Epithelial cell of esophagus (primary cell): ENCODE results near the gene CAPSL.

Experiments used
- DNase-seq: peaks from one replicate; pipeline ENCODE4 v3.0.0; 2010; ENCODE audit warnings: low read depth
- H3K4me3 ChIP-seq: 2 replicates; pipeline ENCODE4 v1.5.1; 2011; ENCODE audit warnings: mild to moderate bottlenecking, low read length, control low read depth
- TF ChIP-seq, protein P1 (sequence below): IDR thresholded peaks from 2 replicates; pipeline ENCODE4 v1.5.1; 2011; ENCODE audit warnings: low read depth, mild to moderate bottlenecking, low read length, control low read depth, inconsistent platforms; ENCODE audit not compliant: insufficient read depth; ENCODE audit errors: missing control alignments

CAPSL gene

DNA sequence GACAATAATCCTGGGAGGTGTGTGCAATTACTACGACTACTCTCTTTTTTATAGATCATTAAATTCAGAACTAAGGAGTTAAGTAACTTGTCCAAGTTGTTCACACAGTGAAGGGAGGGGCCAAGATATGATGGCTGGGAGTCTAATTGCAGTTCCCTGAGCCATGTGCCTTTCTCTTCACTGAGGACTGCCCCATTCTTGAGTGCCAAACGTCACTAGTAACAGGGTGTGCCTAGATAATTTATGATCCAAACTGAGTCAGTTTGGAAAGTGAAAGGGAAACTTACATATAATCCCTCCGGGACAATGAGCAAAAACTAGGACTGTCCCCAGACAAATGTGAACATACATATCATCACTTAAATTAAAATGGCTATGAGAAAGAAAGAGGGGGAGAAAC, 61.5 kb downstream of the CAPSL start:
- TF ChIP-seq, protein P1, sequence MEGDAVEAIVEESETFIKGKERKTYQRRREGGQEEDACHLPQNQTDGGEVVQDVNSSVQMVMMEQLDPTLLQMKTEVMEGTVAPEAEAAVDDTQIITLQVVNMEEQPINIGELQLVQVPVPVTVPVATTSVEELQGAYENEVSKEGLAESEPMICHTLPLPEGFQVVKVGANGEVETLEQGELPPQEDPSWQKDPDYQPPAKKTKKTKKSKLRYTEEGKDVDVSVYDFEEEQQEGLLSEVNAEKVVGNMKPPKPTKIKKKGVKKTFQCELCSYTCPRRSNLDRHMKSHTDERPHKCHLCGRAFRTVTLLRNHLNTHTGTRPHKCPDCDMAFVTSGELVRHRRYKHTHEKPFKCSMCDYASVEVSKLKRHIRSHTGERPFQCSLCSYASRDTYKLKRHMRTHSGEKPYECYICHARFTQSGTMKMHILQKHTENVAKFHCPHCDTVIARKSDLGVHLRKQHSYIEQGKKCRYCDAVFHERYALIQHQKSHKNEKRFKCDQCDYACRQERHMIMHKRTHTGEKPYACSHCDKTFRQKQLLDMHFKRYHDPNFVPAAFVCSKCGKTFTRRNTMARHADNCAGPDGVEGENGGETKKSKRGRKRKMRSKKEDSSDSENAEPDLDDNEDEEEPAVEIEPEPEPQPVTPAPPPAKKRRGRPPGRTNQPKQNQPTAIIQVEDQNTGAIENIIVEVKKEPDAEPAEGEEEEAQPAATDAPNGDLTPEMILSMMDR = no peak
- DNase-seq = peak; percentile 60
- H3K4me3 ChIP-seq = no peak overlapping the region

DNA sequence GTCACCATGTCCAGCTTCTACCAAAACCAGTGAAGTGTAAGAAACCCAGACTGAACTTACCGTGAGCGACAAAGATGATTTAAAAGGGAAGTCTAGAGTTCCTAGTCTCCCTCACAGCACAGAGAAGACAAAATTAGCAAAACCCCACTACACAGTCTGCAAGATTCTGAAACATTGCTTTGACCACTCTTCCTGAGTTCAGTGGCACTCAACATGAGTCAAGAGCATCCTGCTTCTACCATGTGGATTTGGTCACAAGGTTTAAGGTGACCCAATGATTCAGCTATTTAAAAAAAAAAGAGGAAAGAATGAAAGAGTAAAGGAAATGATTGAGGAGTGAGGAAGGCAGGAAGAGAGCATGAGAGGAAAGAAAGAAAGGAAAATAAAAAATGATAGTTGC, 62.0 kb downstream of the CAPSL start:
- TF ChIP-seq, protein P1 = no peak
- DNase-seq = no peak
- no peak overlapping the region for H3K4me3 ChIP-seq

DNA sequence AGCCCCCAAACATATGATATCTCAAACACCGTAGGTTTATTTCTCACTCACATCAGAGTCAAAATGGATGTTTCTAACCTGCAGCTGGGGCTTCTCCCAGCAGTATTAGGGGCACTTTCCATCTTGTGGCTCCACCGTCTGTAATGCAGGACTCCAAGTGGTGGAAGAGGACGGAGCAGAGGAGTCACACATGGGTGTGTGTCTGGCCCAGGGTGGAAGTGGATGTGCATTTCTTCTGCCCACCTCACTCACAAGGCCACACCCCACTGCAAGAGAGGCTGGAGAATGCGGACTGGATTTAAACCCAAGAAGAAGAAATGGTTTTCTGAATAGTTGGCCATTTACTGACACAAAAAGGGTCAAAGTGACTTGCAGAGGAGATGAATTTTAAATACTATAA, 67.8 kb downstream of the CAPSL start:
- no peak overlapping the region for H3K4me3 ChIP-seq
- TF ChIP-seq, protein P1 = no peak
- DNase-seq = no peak

DNA sequence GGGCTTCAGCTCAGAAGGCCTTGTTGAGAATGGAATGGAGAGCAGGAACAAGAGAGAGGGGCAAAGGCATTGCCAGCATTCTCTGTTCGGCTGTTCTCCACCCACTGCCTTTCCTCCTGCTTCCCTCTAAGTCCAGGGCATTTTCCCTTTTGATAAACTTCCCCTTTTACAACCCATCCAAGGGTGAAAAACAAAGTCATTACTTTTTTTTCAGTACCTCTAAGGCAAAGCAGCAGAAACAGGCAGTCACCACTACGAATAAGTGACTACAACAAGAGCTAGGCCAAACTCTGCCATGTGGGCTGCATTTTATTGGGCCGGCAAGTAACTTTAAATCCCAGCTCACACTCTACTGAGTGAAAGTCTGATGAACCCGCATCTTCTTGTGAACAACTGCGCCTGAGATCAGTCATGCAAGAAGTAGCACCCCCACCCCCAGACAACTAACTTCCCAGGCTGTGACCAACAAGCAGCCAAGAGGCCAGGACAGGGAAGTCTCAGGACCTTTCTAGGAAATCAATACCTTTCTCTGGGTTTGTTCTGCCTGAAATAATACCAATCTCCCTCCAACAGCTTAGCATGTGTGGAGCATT, 68.6 kb downstream of the CAPSL start:
- TF ChIP-seq, protein P1 = no peak
- H3K4me3 ChIP-seq = no peak overlapping the region
- no peak for DNase-seq

DNA sequence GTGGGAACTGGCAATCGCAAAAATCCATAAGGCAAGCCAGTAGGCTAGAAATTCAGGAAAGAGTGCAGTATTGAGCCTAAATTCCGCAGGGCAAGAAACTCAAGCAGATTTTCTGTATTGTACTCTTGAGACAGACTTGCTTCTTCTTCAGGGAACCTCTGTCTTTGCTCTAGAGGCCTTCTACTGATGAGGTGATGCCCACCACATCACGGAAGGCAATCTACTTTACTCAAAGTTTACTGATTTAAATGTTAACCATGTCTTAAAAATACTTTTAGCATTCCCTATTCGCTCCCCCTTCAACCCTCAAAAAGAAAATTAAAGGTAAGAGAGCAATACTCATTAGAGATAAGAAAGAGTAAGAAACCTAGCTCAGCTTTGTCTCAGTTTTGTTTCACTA, 70.4 kb downstream of the CAPSL start:
- no peak for DNase-seq
- no peak overlapping the region for H3K4me3 ChIP-seq
- TF ChIP-seq, protein P1 = no peak

DNA sequence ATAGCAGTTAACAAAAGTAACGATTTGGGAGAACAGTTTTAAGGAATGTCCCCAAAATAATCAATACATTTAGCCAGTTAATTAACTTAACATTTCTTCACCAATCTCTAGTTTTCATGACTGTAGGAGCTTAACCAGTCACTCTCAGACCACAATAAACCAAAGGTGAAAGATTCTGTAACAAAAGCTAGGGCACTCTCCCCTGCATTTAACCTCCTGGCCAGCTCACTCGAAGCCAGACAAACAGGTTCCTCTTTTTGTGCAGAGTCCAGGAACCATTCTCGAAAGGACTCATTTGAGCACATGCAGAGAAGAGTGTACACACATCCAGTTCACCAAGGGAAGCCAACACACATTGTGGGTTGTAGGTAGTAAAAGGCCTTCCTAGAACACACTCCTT, 75.3 kb downstream of the CAPSL start:
- peak; percentile 66 for DNase-seq
- no peak overlapping the region for H3K4me3 ChIP-seq
- TF ChIP-seq, protein P1 = no peak

DNA sequence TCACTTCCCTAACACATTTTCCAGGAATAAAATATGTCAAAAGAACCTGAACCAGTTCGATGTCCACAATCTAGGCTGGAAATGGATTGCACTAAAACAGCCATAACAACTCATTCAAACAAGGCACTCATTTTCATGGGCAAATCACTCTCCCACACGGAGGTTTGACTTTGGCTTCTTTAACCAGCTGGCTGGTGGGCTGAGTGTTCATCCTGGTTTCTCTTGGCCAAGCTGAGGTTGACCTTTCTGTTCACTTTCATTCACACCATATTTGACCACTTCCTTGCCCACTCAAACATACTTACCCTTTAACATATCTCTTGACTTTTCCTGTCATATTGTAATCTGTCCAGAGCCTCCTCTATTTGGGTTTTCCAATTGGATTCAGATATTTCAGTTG, 76.3 kb downstream of the CAPSL start:
- TF ChIP-seq, protein P1 = no peak

More for the DNA sequence above, 76.3 kb downstream of the CAPSL start:
- DNase-seq = no peak
- no peak overlapping the region for H3K4me3 ChIP-seq
